Right cardiac atrium (tissue), 5 donors: ENCODE data around the gene EEF1G. TPM values are rescaled to one million over a fixed set of nuclear protein-coding genes. Genes with fewer than 3 reads are reported as not detected.
A peak's percentile ranks its signal among the peaks of the same experiment; 100 is the strongest.
"Not testable (repeated sequence)": the region's sequence is repeated elsewhere in the genome, so short reads cannot be mapped to it uniquely, and the experiment has no call there.

Experiments used
- ATAC-seq, 2 donors: fragments of 200-7000 bp; cut with Tn5 transposase; one replicate each; pipeline versions ENCODE4 v1.8.0 to v1.9.1; 2020; ENCODE audit warnings: moderate library complexity in 2 of 2, mild to moderate bottlenecking in 1 of 2
- DNase-seq, 3 donors: peaks; one replicate each; pipeline ENCODE4 v3.0.0-alpha.2; 2020
- H3K27ac ChIP-seq: one replicate; pipeline ENCODE4 v1.5.1; 2013; ENCODE audit warnings: mild to moderate bottlenecking, low read length, control low read depth, moderate library complexity
- H3K27me3 ChIP-seq: one replicate; pipeline ENCODE4 v1.6.1; 2013; ENCODE audit not compliant: control insufficient read depth, insufficient read depth
- H3K4me1 ChIP-seq: one replicate; pipeline ENCODE4 v1.6.1; 2013; ENCODE audit warnings: low read length; ENCODE audit not compliant: control insufficient read depth, insufficient read depth
- H3K4me3 ChIP-seq: one replicate; pipeline ENCODE4 v1.5.1; 2013; ENCODE audit warnings: low read length, control low read depth
- H3K9me3 ChIP-seq: one replicate; pipeline ENCODE4 v1.6.1; 2013; ENCODE audit warnings: low read length; ENCODE audit not compliant: control insufficient read depth
- WGBS: extraction: QIAGEN DNeasy Blood & Tissue Kit; methylation state at CpG from one replicate; pipeline ENCODE4 v1.1.7; 2013; 5-methylcytosine and 5-hydroxymethylcytosine counted together
- intact Hi-C, 4 donors: fragments of 100-400 bp; cut with DNase I; formaldehyde crosslinking; loops; one replicate each; pipeline versions ENCODE4 v1.11.0 to v1.14.0; 2022 to 2023
- polyA plus RNA-seq: library from polyadenylated mRNA; stranded (reverse); fragments of 200-250 nt; gene quantifications from one replicate; pipeline ENCODE4 v1.2.3, GENCODE V29; 2013
- total RNA-seq, 4 donors: library from RNA; stranded (reverse); fragmentation: NEBNext Ultra II Directional; extraction: Animal tissue kit (Norgen Biotek cat#: 25700); gene quantifications; one replicate each; pipeline ENCODE4 v1.2.1, GENCODE V29; 2021
- donor health status: healthy with polysubstance abuse.
- donor health status: DM: no; HTN: yes; CAD: no.
- donor health status: DM: no; HTN: no; CAD: no.
- donor health status: DM: no; HTN: yes; CAD: no; lungs with severe emphysema.
- donor health status: DM: yes; HTN: yes; CAD: no.

Gene EEF1G
- total and polyA plus RNA-seq, 5 donors, result 770 to 1,060 (median 889) TPM

DNA sequence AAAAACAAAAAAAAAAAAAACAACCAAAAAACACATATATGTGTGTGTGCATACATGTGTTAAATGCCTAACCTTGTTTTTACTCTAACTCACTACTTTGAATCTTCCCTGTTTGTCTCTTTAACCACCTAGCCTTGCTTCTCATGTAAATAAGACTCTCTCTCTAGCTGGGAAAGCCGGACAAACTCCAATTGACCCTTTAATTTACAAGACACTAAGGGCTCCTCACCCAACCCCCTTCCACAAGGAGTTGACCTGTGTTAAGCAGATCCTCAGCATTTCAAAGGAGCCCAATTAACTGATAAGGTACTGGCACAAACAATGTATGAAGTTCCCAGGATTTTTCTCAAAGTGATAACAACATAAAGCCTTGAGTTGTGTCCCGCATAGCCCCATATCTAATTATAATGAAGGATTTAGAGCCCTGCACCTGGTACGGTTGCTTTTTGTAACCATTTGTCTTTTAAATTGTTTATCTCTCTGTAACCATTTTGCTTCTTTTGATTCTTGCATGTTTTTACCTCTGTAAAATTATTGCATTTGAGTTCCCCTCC, 11.9 kb downstream of the EEF1G start:
- intact Hi-C loops, result loop anchor here in 2 of 4 donors (2.0 to 10.0 kb wide), 2 partner anchors 67 to 137 kb away; no protein-coding TSS in a partner anchor
- H3K4me3 ChIP-seq, H3K9me3 ChIP-seq, H3K4me1 ChIP-seq, ATAC-seq, DNase-seq, H3K27me3 ChIP-seq, H3K27ac ChIP-seq: not testable (repeated sequence)
- 74% methylated on average over 3 of the region's 3 CpGs for WGBS

DNA sequence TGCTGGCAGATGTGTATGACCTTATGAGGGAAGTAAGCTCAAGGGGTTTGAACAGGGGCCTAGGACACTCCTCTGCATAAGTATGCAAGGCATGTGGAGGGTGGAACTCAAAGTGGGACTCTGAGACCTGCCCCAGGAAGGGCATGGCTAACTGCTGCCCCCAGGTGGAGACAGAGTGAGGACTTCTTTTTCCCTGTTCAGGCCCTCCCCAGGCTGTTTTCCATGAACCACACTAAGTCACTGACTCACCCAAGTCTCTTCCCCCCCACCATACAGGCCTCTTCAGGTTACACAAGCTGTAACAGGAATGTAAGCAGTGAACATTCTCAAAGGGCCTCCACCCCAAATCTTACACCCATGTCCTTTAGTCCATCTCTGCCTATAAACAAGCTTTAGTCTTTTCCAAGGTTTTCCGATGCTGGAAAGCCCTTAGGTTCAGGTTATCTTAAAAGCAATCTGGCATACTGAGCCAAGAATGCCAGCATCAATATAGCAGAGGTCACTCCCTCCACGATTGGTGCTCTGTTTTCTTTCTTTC, 13.1 kb downstream of the EEF1G start:
- peak; percentile 88 to 92 (median 90) for DNase-seq

DNA sequence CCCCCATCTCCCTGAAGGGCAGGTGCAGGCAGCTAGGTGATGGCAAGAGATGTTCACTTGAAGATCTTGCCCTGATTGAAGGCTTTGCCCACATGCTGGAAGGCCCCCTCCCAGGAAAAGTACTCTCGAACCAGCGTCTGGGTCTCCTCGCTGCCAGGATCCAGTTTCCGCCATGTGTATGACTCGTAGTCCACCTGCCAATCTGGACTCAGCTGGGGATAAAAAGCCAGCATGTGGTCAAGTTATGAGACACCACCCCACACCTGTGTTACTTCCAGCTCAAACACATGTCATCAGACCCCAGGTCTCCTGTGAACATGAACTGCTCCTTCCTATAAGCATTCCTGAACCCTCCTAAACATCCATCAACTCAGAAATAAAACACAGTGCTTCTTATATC, 14.1 kb downstream of the EEF1G start:
- H3K27ac ChIP-seq, result peak overlapping the region; percentile 79
- 81% methylated on average over 5 of the region's 5 CpGs for WGBS
- ATAC-seq, H3K4me3 ChIP-seq, H3K27me3 ChIP-seq, DNase-seq, H3K9me3 ChIP-seq: not testable (repeated sequence)
- intact Hi-C loops, result loop anchor here in 3 of 4 donors (2.0 to 10.0 kb wide), 3 partner anchors 65 to 135 kb away; no protein-coding TSS in a partner anchor
- H3K4me1 ChIP-seq, result peaks cover 25% of the 10 kb centered on the region

More for the DNA sequence above, 13.1 kb downstream of the EEF1G start:
- Histone ChIP-seq H3K27me3 (no peaks in the 10 kb centered on the region), H3K4me3 (no peak overlapping the region), H3K4me1 (peaks cover 18% of the 10 kb centered on the region), H3K27ac (peak overlapping the region; percentile 85), H3K9me3 (no peaks in the 10 kb centered on the region)
- ATAC-seq, result peak; percentile 82 to 84
- intact Hi-C loops, result loop anchor here in 2 of 4 donors (2.0 to 10.0 kb wide), 2 partner anchors 66 to 136 kb away; no protein-coding TSS in a partner anchor
- WGBS, result 40% methylated on average over 2 of the region's 2 CpGs

DNA sequence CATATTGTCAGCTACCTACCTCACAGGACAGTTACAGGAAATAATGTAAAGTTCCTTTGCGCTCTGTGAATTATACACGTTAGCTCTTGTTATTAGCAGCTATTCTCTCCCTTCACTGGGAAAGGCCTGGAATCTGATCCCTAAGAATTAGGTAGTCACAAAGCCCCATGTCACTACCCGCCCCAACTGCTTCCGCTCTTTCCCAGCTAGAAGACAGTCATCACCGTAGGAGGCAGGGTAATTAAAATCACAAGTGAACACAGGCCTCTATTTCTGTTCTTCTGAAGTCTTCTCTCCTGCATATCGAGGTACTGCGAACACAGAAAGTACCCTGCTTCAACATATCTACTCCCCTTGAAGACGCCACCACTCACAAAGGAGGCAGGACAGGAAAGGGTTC, 14.5 kb downstream of the EEF1G start:
- intact Hi-C loops, result loop anchor here in 1 of 4 donors (10.0 kb wide), 1 partner anchor 134 kb away; no protein-coding TSS in a partner anchor
- DNase-seq (no peak), ATAC-seq (no peak)
- Histone ChIP-seq H3K4me1 (peaks cover 29% of the 10 kb centered on the region), H3K27me3 (no peaks in the 10 kb centered on the region), H3K27ac (peak overlapping the region; percentile 25), H3K9me3 (no peaks in the 10 kb centered on the region), H3K4me3 (no peak overlapping the region)
- WGBS, result 83% methylated on average over 8 of the region's 8 CpGs

DNA sequence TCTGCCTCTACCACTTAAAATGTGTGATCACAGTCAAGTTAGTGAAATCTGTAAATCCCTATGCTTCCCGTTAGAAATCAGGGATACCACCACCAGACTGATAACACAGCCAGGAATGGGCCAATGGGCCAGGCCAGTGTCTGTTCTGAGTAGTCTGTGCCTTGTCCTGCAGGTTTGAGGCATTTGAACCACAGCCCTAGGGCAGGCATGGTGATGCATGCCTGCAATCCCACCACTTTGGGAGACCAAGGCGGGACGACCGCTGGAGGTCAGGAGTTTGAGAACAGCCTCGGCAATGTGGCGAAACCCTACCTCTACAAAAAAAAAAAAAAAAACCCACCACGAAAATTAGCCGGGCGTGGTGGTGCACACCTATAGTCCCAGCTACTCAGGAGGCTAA, 15.0 kb downstream of the EEF1G start:
- ATAC-seq, result no peak
- WGBS, result 87% methylated on average over 9 of the region's 9 CpGs
- Histone ChIP-seq H3K9me3 (no peaks in the 10 kb centered on the region), H3K27ac (no peak overlapping the region), H3K4me1 (peaks cover 34% of the 10 kb centered on the region), H3K27me3 (no peaks in the 10 kb centered on the region), H3K4me3 (no peak overlapping the region)
- intact Hi-C loops, result loop anchor here in 1 of 4 donors (10.0 kb wide), 1 partner anchor 134 kb away; no protein-coding TSS in a partner anchor
- DNase-seq, result no peak

DNA sequence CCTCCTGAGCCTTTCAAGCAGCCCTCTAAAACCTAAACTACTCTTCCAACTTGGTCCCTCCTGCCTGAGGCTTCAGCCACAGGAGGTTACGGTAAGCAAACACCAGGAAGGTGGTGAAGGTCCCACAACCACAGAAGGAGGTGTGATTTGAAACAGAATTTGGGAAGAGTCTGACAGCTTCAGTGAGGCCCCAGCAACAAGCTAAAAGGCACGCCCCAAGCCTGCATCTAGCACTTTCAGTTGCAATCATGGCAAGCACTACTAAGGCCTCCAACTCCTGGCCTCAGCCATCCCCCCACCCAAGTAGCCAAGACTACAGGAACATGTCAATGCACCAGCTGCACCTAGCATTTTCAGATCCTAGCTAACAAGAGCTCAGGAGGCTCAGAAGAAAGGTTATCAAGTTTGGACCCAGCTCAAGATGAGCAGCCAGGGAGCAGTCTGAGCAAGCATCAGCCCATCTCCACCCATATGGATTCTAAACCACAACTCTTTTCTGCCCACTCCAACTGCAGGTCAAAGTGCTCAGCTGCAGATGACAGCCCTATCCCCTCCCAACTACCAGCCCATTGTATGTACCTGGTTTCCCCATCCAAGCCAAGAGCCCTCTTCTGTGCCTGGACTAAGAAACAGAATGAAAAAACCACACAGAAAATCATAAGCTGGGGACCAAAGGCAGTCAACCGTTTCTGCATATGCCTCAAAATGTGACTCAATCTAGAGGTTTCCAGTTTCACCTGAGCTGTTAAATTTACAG, 16.6 kb downstream of the EEF1G start:
- Histone ChIP-seq H3K4me1 (peaks cover 44% of the 10 kb centered on the region), H3K4me3 (no peak overlapping the region), H3K9me3 (no peaks in the 10 kb centered on the region), H3K27me3 (no peaks in the 10 kb centered on the region), H3K27ac (peak overlapping the region; percentile 83)
- 56% methylated on average over 3 of the region's 3 CpGs for WGBS
- intact Hi-C loops, result loop anchor here in 1 of 4 donors (10.0 kb wide), 1 partner anchor 132 kb away; no protein-coding TSS in a partner anchor
- ATAC-seq (no peak), DNase-seq (no peak)

DNA sequence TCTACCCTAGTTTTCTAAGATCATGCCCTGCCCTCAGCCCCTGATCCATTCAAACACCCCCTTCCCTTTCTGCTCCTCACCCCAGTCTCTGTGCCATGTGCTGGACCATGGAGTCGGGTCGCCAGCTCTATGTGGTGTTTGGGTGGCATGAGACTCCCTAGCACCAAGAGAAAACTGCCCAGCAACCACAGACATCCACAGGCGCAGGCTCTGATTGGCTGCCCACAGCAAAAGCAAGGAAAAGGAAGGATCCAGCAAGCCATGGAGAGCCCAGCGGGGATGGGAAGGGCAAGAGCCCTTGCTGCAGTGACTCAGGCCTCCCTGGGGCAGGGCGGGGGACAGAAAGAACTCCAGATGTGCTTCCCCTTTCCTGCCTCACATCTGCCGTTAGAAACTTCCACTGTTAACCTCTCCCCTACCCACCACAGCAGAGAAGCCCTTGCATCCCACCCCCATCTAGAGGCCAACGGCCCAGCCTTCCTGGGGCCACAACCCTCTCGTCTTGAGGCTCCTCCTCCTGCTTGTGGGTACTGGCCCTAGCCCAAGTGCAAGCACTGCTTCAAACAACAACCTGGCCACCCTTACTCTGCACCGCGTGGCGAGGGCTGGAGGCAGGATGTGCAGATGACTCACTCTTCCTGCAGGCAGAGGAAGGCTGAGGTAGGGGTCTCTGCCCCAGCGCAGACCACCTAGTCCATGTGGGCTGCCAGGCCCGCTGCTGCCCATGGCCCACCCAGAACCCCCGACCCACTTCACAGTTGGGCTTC, 17.4 kb downstream of the EEF1G start:
- H3K4me1 ChIP-seq, result peaks cover 48% of the 10 kb centered on the region
- ATAC-seq (peak; percentile 77 to 82), DNase-seq (peak; percentile 93 to 95 (median 95))
- H3K27ac ChIP-seq, result peak overlapping the region; percentile 83
- H3K9me3 ChIP-seq, result no peaks in the 10 kb centered on the region
- H3K4me3 ChIP-seq, result no peak overlapping the region
- intact Hi-C loops, result loop anchor here in 1 of 4 donors (10.0 kb wide), 1 partner anchor 131 kb away; no protein-coding TSS in a partner anchor
- 17% methylated on average over 14 of the region's 14 CpGs for WGBS
- no peaks in the 10 kb centered on the region for H3K27me3 ChIP-seq

DNA sequence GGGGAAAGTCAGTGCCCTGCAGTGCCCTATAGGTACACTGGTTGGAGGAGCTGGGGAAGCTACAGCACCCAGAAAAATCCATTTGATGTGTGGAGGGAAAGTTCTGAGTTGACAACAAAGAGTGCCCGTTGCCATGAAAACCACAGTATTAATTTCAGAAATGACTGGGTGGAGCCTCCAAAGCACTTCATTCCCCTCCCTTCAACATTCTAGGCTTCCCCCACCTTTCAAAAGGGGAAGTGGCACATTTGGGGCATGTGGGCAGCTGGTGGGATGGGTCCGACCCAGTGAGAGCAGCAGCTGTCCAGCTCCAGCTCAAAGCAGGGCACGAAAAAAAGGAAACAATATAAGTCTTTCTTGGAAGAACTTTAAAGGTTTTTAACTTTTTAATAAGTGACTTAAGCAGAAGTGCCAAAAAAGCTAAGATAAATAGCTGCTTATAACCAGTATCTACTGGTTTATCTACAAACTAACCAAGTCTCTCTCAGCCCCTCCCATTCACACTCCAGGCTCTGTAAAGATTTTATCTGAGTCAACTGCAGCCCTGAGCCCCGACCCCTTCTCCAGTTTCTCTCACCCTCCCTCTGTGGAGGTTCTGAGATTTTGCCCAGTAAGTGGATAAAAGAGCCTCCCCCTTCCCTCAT, 18.1 kb downstream of the EEF1G start:
- Histone ChIP-seq H3K4me1 (peaks cover 48% of the 10 kb centered on the region), H3K4me3 (no peak overlapping the region), H3K9me3 (no peaks in the 10 kb centered on the region), H3K27ac (peak overlapping the region; percentile 83), H3K27me3 (no peaks in the 10 kb centered on the region)
- intact Hi-C loops, result loop anchor here in 1 of 4 donors (10.0 kb wide), 1 partner anchor 131 kb away; no protein-coding TSS in a partner anchor
- WGBS, result 30% methylated on average over 4 of the region's 4 CpGs
- ATAC-seq (no peak), DNase-seq (peak in 1 of 3 donors; percentile 68)

DNA sequence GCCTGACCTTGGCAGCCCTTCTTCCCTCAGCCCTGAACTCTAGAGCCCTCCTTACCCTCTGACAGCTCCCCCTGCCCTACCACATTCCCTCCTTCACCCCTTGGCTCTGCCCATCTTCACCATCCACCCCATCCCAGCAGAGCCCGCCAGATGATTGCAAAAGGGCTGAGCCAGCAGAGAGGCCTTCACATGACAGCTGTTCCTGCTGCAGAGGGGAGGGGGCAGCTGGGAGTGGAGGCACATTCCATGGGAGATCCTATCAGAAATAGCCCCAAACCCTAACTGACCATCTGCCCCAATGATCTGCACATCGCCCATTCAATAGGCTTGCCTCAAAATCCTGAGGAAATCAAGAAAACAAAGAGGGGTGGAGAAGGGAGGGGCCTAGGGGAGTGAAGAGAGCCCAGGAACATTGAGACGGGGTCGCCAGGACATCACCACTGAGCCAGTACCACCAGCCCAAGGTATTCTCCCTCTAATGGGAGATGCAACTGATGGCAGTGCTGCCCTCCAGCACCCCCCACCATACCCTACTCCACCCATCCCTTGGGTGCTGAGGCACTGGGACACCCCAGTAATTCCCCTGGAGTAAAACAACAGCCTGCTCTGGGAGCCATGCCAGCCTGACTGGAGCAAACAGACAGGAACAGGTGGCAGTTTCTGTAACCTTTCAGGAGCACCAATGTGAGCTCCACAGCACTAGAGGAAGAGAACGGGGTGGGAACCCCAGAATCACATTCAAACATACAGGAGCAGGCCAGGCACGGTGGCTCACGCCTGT, 19.1 kb downstream of the EEF1G start:
- intact Hi-C loops, result loop anchor here in 1 of 4 donors (10.0 kb wide), 1 partner anchor 130 kb away; no protein-coding TSS in a partner anchor
- WGBS, result 77% methylated on average over 7 of the region's 7 CpGs
- DNase-seq, result peak in 1 of 3 donors; percentile 66

More for the DNA sequence above, 19.1 kb downstream of the EEF1G start:
- Histone ChIP-seq H3K27me3 (no peaks in the 10 kb centered on the region), H3K27ac (peak overlapping the region; percentile 100), H3K4me1 (peaks cover 43% of the 10 kb centered on the region), H3K9me3 (no peaks in the 10 kb centered on the region), H3K4me3 (no peak overlapping the region)
- no peak for ATAC-seq
